Fibroblast of lung (primary cell): ENCODE measurements around the gene SORT1.

Experiments used
- EZH2 ChIP-seq: IDR thresholded peaks from 2 replicates; pipeline ENCODE4 v1.5.1; 2012; ENCODE audit warnings: low read length, control low read depth, mild to moderate bottlenecking; ENCODE audit errors: missing control alignments
- TF ChIP-seq, protein P1 (sequence below), 2 donors: IDR thresholded peaks in 1 of 2; conservative IDR thresholded peaks in 1 of 2; 1 replicate in 1 of 2; 2 replicates in 1 of 2; pipeline ENCODE4 v1.5.1; 2011 to 2012; ENCODE audit warnings: low read length in 2 of 2, control low read depth in 1 of 2, inconsistent platforms in 1 of 2, low read depth in 1 of 2, mild to moderate bottlenecking in 1 of 2

DNA sequence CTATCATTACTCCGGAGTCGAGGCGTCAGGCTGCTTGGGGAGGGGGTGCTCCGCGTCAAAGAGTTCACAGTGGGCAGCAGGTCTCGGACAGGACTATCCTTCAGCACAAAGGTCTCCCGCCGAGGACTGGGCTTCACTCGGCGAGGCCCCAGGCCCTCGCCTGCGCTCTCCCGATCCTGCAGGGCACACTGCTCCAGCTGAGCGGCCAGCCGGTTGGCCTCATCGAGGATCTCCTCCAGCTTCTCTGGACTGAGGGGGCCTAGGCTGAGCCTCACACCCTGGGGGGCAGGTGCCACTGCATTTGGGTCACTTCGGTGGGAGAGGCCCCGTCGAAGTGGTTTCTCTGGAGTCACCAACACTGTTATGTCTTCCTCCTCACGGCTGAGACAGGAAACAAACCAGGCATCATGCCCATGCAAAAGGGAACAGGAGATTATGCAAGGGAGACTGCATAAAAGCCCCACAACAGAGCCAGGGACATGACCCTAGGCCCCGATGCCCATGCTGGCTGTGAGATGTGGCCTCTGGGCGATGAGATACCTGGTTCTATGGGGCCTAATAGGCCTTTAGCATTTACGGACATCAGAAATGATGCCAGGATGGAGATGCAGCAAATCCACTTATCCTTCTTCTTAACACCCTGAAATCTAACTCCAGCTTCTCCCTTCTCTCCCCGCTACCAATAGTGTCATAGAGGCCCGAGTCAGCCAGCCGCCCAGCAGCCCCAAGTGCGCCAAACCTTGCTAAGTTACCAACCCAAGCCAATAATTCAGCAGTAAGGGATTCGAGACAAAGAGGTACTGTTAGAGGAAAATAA lies 115.8 kb downstream of the SORT1 start:
- TF ChIP-seq, protein P1, sequence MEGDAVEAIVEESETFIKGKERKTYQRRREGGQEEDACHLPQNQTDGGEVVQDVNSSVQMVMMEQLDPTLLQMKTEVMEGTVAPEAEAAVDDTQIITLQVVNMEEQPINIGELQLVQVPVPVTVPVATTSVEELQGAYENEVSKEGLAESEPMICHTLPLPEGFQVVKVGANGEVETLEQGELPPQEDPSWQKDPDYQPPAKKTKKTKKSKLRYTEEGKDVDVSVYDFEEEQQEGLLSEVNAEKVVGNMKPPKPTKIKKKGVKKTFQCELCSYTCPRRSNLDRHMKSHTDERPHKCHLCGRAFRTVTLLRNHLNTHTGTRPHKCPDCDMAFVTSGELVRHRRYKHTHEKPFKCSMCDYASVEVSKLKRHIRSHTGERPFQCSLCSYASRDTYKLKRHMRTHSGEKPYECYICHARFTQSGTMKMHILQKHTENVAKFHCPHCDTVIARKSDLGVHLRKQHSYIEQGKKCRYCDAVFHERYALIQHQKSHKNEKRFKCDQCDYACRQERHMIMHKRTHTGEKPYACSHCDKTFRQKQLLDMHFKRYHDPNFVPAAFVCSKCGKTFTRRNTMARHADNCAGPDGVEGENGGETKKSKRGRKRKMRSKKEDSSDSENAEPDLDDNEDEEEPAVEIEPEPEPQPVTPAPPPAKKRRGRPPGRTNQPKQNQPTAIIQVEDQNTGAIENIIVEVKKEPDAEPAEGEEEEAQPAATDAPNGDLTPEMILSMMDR (conservative IDR thresholded peaks at IDR 0.05 in 1 of 2, IDR thresholded peaks at IDR 0.05 in 1 of 2; ENCODE audit: low read depth in 1 of 2, low read length in 2 of 2) = no peak
- no peak for TF ChIP-seq EZH2
